Stimulated activated CD8-positive, alpha-beta memory T cell treated with anti-CD3 and anti-CD28 coated beads, Interleukin-4, amount 100 ng/mL, for 24 hours (primary cell): Measurements from ENCODE around the gene NUDT8.

ENCODE experiments used
- DNase-seq: peaks from one replicate; pipeline ENCODE4 v3.0.0-alpha.2; 2020; ENCODE audit warnings: low read depth

Gene NUDT8, protein sequence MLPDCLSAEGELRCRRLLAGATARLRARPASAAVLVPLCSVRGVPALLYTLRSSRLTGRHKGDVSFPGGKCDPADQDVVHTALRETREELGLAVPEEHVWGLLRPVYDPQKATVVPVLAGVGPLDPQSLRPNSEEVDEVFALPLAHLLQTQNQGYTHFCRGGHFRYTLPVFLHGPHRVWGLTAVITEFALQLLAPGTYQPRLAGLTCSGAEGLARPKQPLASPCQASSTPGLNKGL

DNA sequence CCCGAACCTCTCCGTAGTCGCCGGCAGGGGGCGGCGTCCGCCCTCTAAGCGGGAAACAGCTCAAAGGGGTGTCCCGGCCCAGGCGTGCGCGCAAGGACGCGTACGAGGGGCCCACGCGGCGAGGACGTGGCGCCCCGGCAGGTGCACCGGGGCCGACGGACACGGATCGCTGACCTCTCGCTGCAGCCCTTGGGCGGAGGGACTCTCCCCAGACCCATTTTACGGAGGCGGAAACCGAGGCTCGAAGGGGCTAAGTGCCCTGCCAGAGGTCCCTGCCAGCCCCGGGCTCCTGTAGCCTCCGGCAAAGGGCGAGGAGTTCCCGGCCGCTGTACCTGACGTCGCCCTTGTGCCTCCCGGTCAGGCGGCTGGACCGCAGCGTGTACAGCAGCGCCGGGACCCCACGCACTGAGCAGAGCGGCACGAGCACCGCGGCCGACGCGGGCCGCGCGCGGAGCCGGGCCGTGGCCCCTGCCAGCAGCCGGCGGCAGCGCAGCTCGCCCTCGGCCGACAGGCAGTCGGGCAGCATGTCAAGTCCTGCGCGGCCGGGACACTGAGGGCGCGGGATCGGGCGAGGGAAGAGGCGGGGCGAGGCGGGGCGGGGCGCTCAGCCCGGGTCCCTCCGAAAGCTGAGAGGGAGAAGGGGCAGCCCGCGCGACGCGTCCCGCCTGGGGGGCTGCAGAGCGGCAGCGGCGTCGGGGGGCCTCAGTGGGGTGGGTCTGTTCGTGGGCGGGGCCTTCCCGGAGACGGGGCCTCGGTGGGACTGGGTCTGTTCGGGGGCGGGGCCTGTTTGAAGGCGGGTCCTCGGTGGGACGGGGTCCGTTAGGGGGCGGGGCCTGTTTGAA lies at the start of gene NUDT8:
NUDT8 (minus strand) TSS at position 552 of the 842 bp plus-strand sequence; CDS start at position 526, 26 bp downstream.
- DNase-seq = peak; percentile 78

DNA sequence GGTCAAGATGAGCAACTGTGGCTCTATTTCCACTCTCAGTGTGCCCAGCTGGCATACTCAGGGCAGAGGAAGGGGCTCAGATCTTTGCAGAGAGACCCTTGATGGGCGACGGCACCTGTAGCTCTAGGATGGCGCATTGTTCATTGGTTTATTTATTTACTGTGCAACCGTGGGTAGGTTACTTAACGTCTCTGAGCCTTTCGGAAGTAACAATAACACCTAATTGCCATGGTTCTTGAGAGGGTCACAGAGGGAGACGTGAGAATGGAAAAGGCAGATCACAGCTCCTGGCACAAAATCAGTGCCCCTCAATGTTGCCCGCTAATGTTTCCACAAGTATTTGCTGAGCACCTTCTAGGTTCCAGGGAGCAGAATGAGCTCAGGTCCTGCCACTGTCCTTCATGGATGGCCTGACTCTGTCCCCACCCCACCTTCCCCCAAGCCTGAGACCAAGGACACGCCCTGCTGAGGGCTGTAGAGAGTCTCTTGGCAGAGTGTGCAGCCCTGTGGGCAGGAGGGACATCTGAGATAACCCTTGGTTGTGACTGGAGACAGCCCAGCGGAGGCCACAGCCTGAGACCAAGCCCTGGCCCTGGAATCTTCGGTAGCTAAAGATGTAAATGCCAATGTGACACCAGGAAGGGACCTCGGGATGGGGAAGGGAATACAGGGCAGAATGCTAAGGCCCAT lies 45.5 kb upstream of the NUDT8 start:
- no peak for DNase-seq

DNA sequence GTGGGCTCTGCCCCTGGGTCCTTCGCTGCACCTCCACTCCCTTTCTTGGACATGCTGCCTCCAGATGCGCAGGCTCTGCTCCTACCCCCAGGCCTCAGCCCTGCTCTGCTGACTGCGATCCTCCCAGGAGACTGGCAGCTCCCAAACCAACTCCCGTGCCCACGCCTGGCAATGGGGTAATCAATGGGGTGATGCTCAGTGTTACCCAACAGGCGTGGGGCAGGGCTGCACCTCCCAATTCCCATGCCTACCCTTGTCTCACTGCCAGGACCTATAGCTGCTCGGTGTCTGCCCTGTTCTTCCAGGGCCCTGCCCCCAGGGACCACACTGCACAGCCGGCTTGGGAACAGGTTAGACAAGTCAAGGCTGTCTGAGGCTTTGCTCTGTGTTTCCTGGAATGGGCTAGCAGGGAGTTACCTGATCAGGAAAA lies 44.7 kb upstream of the NUDT8 start, which contains the start of gene ALDH3B2:
ALDH3B2 (minus strand) TSS at position 182 of the 430 bp plus-strand sequence. CDS start 7,688 bp downstream, outside the sequence.
- no peak for DNase-seq

DNA sequence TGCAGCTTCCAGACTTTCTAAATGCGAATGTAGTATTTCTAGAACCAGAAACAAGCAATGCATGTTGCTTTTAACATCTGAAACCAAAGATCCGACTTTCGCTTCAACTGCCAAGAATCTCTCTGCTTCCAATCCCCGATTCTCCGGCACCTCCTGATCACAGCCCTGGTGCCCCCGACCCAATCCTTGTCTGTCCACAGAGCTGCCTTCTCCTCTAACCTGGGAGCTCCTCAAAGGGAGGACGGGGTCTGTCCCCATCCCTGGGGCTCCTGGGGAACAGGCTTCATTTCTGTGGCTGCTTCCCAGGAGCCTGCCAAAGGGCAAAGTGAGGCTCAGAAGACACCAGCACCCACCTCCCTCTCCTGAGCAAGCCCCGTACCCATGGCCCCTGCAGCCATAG lies 44.2 kb upstream of the NUDT8 start:
- DNase-seq = no peak

DNA sequence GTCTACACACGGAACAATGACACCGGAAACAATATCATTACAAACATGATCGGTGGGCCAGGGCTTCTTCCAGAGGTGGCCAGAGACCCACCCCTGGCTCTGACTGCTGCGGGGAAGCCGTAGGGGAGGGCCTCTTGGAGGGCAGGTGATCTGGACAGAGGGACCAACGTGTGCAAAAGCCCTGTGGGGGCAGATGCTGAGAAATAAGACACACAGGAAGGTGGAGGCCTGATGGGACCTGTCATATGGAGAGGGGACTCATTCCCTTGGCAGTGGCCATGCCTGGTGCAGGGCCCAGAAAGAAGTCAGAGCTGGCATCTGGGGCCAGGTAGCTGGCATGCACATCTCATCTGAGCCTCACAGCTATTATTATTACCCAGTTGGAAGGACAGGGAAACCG lies 43.6 kb upstream of the NUDT8 start:
- no peak for DNase-seq

DNA sequence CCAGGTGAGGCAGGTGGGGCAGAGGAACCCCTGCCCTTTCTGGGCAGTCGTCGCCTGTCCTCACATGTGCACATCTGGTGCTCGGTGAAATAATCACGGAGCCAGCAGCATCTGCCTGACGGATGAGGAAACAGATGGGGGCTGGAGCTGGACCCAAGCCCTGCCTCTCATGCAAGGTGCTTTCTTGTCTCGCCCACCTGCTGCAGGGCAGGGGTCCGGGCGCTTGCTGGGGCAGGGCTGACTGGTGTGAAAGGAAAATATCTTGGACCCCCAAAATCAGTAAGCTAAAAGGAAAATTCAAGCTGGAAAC lies 41.4 kb upstream of the NUDT8 start:
- no peak for DNase-seq

DNA sequence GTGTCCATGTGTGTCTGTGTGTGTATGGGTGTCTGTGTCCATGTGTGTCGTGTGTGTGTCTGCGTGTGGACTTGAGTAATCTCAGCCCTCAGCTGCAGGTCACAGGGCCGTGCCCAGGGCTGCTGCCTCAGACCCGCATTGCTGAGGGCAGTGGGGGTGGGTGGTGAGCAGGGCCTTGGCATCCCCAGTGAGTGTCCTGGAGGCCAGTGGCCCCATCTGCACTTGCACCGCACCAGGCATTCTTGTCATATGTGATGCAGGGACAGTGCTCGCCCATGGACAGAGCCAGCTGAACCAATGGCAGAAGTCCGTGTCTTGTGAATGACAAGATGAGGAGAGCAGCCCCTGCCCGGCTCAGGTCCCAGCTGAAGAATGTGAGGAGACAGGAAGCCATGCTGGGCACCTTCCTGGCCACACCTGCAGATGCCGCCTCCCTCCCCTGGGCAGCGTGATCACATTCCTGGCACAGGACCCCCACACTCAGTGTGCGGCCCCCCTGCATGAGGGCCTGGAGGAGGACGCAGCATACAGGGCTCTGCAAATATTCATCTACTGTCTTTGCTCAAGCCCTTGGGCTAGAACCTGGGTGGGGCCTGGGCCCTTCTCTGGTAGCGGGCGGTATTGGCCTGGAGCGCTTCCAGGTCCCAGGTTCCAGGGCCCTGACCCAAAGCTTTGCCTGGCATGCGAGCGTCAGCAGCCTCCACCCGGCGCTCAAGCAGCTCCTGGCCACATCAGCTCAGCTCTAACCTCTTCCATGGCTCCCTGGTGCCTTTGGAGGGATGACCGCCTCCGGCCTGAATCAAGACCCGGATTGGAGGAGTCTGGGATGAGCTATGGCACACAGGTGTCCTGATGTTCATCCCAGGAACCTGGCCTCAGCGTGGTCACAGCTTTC lies 40.8 kb upstream of the NUDT8 start:
- no peak for DNase-seq

DNA sequence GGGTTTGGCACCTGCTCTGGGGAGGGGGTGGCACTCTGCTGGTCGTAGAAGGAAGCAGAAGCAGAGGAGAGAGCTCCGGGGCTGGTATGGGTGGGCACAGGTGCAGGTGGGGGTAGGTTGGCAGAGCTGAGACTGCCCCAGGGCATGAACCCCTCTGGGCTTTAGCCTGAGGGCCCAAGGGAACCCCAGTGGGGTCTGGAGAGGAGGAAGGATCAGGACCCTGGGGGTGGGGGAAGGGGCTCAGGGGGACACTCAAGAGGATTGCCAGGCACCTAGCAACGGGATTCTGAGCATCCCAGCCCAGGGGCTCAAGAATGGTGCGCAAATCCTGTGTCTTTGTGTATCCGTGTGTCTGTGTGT lies 38.4 kb upstream of the NUDT8 start:
- DNase-seq = no peak

DNA sequence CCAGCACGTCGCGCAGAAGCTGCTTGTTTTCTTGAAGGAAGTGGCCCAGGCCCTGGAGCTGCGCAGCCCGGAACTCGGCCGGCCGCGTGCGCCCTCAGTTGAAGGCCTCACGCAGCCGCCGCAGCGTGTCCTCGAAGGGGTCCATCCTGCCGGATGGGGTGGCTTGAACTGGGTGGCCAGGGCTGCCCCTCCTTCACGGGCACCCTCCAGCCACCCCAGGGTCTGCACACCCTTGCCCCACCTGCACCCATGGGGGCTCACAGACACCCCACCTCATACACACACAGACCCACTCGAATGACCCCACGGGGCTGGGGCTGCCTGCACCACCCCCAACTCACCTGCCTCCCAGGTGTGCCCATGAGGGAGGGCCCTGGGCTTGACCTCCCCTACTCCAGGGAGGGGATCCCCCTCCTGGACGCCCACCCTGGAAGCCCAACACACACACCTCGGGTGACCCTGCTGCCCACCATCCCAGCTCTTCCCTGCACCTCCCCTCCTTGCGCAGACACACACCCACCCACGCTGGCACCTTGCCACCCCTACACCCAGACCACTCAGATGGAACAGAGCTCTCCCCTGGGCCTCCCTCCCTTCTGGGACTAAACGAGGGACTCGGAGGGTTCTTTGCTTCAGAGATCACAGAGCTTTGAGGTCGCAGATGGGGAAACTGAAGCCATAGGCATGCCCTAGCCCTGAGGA lies 37.9 kb upstream of the NUDT8 start:
- no peak for DNase-seq

DNA sequence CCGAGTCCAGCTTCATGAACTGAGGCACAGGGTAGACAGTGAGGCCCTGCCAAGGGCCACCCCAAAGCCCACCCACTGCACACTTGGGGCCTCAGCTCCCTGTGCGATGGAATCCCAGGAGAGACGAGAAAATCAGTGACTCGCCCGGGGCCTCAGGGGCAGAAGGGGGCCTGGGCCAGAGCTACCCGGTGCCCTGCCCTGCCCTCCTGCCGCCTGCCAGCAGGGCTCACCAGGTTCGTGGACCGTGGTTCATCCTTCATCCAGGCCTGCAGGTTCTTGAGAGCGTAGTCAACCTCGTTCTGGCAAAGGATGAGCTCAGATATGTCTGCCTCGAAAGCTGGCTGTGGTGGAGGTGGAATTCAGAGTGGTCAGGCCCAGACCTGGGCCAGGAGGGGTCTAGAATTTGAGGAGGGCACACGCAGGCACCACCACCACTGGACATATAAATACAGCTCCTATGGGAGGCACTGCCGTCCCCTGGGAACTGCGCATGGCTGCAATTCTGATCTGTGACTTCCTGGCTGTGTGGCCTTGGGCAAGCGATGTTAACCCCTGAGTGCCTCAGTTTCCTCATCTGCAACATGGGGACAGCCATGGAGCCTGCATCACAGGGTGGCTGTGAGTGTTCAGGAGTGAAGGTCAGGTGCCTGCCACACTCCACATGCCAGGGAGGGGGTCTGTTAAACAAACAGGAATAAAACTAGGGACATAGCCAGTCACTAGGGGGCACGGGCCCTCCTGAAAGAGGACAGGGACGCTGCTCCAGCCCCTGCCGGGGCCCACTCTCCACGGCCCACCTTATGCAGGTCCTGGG lies 37.1 kb upstream of the NUDT8 start:
- no peak for DNase-seq

DNA sequence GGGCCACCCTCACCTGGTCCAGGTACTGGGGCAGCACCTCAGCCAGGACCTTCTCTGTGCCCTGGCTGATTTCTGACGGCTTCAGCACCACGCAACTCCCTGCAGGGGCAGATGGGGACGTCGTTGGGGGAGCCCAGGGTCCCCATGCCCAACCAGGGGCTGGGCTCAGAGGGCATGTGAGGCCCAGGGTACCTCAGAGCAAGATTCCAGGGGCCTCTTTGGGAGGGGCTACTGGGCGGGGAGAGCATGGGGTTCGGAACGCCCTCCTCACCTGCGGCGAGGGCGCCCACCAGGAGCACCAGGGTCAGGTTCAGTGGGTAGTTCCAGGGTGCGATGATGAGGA lies 36.5 kb upstream of the NUDT8 start:
- DNase-seq = no peak

DNA sequence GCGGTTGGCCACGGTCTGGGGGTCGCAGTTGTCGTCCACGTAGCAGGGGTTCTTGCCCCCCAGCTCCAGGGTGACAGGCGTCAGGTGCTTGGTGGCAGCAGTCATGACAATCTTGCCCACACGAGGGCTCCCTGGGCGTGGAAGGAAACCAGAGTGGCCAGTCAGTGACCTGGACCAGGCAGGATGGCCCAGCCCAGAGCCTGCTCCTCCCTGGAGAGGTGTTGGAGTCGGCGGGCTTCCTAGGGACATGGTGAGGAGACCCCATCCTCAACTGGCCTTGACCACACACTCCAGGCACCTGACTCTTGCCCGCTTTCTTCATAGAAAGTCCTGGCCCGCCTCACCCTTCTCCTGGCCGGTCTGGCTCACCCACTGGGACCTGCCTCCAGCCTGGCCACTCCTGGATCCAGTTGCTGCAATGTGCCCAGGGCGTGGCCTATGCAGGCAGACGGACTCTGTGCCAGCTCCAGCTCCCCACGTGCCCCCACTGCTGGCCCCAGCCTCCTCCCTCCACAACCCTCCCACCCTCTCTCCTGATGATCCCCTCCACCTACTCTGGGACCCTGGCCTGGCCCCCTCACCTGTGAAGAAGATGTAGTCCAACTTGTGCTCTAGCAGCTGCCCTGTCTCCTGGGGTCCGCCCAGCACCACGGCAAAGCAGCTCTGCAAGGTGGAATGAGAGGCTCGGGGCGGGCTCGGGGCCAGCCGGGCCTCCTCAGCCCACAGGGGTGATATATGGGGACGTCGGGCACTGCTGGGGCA lies 36.0 kb upstream of the NUDT8 start:
- DNase-seq = no peak

DNA sequence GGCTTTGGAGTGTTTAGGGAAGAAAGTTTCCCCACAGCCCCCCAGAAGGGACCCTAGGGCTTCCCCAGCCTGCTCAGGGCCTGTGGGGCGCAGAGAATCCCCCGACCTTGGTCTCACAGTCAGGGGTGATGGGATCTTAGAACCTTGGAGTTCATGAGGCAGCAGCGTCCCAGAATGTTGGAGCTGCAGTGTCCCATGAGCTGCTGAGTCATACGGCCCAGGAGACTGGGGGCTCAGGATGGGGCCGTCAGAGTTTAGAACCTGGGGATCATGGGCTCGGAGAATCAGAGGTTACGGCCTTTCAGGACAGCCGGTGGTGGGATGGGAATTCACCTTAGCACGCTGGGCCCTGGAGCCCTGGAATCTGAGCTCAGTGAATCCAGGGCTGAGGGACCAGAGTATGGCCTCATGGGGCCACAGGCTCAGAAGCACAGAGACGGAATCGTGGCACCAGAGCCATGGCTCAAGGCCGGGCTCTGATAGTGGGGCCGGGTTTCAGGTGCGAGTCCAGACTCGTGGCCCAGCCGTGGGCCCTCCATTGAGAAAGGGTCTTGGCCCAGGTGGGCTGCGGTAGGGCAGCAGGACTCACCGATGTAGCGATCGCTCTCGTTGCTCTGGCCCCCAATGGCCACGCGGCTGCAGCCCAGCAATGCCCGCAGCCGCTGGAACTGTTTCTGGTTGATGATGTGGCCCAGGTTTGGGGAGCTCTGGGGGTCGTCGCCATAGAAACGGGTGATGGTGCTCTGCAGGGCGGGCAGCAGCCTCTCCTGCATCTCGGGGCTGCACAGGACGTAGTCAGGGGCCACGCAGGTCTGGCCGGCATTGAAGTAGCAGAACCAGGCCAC lies 35.2 kb upstream of the NUDT8 start:
- DNase-seq = no peak

DNA sequence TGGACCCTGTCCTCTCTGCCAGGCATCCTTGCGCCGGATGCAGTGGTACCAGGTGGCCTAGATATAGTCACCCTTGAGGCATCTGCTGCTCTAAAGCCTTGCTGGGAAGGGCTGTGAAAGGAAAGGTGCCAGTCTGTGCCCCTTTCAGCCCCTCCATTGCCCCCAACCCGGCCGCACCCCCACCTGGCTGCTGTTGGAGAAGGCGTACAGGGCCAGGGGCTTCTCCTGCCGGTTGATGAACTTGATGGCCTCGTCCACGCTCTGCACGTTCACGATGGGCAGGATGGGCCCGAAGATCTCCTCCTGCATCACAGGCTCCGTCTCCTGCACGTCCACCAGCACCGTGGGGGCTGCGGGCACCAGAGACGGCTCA lies 34.5 kb upstream of the NUDT8 start:
- no peak for DNase-seq

DNA sequence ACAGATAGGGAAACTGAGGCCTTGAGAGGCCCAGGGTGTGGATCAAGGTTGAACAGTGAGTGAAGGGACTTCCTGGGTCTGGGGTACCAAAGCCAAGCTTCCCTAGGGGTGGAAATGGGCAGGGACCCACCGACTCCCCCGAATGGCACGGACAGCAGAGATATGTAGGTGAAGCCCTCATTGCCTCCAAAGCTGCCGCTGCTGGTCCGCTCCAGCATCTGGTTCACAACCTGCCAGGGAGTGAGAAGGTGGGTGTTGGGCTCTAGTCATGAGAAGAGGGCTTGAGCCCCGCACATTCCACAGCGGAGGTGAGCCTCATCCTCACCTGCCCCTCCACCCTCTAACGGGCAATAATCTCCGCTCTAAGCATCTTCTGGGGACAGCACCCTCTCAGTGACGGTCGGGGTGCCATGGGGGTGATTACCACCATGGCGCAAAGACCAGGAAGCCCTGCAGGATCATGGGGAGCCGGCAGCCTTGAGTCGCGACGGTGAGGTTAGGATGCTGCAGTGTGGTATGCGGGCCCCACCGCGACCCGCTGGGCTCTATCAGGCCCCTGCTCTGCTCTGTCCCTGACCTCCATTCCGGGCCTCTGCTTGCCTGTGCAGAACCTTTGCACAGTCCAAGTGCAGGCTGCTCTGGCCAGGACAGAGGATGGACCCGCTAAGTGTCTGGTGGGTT lies 33.9 kb upstream of the NUDT8 start:
- DNase-seq = no peak

DNA sequence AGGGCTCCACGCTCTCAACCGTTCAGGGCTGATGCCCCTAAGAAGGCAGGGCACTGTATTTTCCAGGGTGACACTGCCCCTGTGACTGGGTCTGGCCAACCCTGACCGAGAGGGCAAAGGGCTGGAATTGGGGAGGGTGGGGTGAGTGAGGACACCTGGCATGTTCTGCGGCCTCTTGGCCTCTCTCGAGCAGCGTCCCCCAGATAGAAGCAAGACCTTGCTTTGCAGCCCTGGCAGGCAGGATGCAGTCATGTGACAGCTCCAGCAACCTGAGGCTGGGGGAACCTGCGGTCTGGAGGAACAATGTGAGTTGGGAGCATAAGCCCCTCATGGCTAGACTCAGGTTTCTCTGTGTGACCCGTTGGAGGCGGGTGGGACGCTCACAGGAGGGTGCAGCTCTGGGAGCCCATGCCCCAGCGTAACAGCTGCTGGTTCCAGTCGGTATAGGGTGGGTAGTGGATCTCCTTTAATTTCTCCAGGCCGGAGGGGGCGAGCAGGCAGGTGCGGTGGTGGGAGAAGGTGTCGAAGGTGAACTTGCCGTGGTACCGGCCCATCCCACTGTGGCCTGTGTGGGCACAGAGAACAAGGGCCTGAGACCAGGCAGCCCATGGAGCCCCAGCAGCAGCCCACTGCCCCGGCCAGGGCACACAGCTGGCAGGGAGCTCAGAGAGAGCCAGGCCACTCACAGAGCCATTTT lies 33.2 kb upstream of the NUDT8 start:
- DNase-seq = no peak

DNA sequence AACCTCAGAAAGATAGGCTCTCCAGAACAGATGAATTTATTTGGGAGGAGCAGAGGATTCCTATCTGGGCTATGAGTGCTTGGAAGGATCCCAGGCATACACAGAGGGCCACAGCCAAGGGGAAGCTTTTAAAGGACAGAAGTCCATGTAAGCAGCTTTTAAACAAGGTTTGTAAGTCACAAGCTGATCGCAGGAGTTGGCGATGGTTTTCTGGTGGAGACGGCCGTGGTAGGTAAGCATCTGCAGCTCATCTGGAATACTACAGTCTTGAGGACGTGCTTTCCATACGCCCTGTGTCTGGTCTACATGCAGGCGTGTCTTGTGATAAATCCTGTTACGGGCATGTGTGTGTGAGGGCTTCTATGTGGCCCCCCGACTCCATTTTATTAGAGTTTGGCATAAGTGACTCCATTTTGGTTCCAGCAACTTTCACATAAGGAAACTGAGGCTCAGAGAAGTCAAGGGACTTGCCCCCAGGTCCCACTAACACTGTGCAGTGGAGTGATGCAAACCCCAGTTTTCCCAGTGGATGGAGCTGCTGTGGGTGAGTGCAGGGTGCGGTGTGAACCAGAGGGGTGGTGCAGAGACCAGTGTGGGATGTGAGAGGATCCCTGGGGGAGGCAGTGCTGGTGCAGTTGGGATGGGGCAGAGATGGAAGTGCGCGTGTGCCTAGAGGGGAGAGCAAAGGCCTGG lies 32.6 kb upstream of the NUDT8 start:
- no peak for DNase-seq
